HG02973 (cell line): ENCODE results near the gene MPP2.
"Not testable (repeated sequence)": the region's sequence is repeated elsewhere in the genome, so short reads cannot be mapped to it uniquely, and the experiment has no call there.

Experiments used
- ATAC-seq: cut with Tn5 transposase; IDR thresholded peaks from one replicate; pipeline ENCODE4 v1.9.1; 2021; ENCODE audit warnings: moderate library complexity; ENCODE audit not compliant: unreplicated experiment

The MPP2 gene

GRCh38 chr17:43852571-43852970, 54.8 kb downstream of the MPP2 start:
- no peak for ATAC-seq

GRCh38 chr17:43849116-43849515, 58.2 kb downstream of the MPP2 start:
- no peak for ATAC-seq

GRCh38 chr17:43848601-43849000, 58.7 kb downstream of the MPP2 start:
- ATAC-seq = no peak

- no peak for ATAC-seq
These were observed 60.4 kb downstream of the MPP2 start, which contains the start of gene CD300LG for GRCh38 chr17:43846963-43847371. Gene CD300LG (plus strand): TSS chr17:43847176. CDS start chr17:43847217, 41 bp downstream.

GRCh38 chr17:43846221-43846712, 61.1 kb downstream of the MPP2 start:
- no peak for ATAC-seq

- ATAC-seq = no peak
These were observed 61.6 kb downstream of the MPP2 start for GRCh38 chr17:43845766-43846165.

GRCh38 chr17:43844241-43844640, 63.1 kb downstream of the MPP2 start:
- ATAC-seq = no peak

GRCh38 chr17:43842975-43843325, 64.4 kb downstream of the MPP2 start:
- no peak for ATAC-seq

- not testable (repeated sequence) for ATAC-seq
These were observed 65.0 kb downstream of the MPP2 start for GRCh38 chr17:43842091-43842974.

- ATAC-seq = no peak
These were observed 66.1 kb downstream of the MPP2 start for GRCh38 chr17:43841282-43841681.

GRCh38 chr17:43840814-43841213, 66.5 kb downstream of the MPP2 start:
- ATAC-seq = no peak

GRCh38 chr17:43839670-43840108, 67.6 kb downstream of the MPP2 start:
- ATAC-seq = no peak

GRCh38 chr17:43834106-43834505, 73.2 kb downstream of the MPP2 start:
- no peak for ATAC-seq

GRCh38 chr17:43832976-43833829, 74.1 kb downstream of the MPP2 start, which contains the start of gene MPP3:
Gene MPP3 (minus strand): TSS chr17:43833146. CDS start chr17:43831906, 1,240 bp downstream.
- ATAC-seq = no peak

GRCh38 chr17:43832168-43832975, 75.0 kb downstream of the MPP2 start:
- no peak for ATAC-seq

GRCh38 chr17:43831633-43832032, 75.7 kb downstream of the MPP2 start:
- ATAC-seq = no peak

- no peak for ATAC-seq
These were observed 76.7 kb downstream of the MPP2 start for GRCh38 chr17:43830510-43831140.

- ATAC-seq = no peak
These were observed 77.6 kb downstream of the MPP2 start for GRCh38 chr17:43829738-43830137.

GRCh38 chr17:43827596-43827995, 79.7 kb downstream of the MPP2 start:
- ATAC-seq = no peak

GRCh38 chr17:43826206-43826605, 81.1 kb downstream of the MPP2 start:
- no peak for ATAC-seq
